Peyer's patch (tissue), 4 donors: ENCODE measurements around the gene KAZN. TPM values are rescaled to one million over a fixed set of nuclear protein-coding genes. Genes with fewer than 3 reads are reported as not detected.
A peak's percentile ranks its signal among the peaks of the same experiment; 100 is the strongest.

Source experiments
- DNase-seq, 3 donors: peaks; one replicate each; pipeline ENCODE4 v3.0.0-alpha.2; 2017 to 2019
- H3K27ac ChIP-seq, 4 donors: fragments of 200-600 bp; sonication (generic); one replicate each; pipeline ENCODE4 v1.5.1; 2016 to 2019
- H3K27me3 ChIP-seq, 2 donors: fragments of 200-600 bp; sonication (generic); one replicate each; pipeline ENCODE4 v1.5.1; 2019
- H3K36me3 ChIP-seq, 3 donors: fragments of 200-600 bp; sonication (generic); one replicate each; pipeline ENCODE4 v1.5.1; 2016 to 2019
- H3K4me1 ChIP-seq, 4 donors: fragments of 200-600 bp; sonication (generic); one replicate each; pipeline ENCODE4 v1.5.1; 2016 to 2019
- H3K4me3 ChIP-seq, 4 donors: fragments of 200-600 bp; sonication (generic); 1 replicate in 3 of 4; 2 replicates in 1 of 4; pipeline ENCODE4 v1.5.1; 2016 to 2019; ENCODE audit warnings: mild to moderate bottlenecking in 1 of 4
- H3K9me3 ChIP-seq, 4 donors: fragments of 200-600 bp; sonication (generic); one replicate each; pipeline ENCODE4 v1.5.1; 2016 to 2019; ENCODE audit warnings: mild to moderate bottlenecking in 1 of 4
- POLR2A ChIP-seq, 2 donors: fragments of 450-650 bp; IDR thresholded peaks; one replicate each; pipeline ENCODE4 v1.5.1; 2017; ENCODE audit warnings: antibody characterized with exemption in 2 of 2, mild to moderate bottlenecking in 2 of 2, moderate library complexity in 2 of 2
- total RNA-seq, 4 donors: library from RNA; depleted of rRNA; stranded (reverse); fragments of >200 nt; gene quantifications; one replicate each; pipeline ENCODE4 v1.1.0, GENCODE V29; 2016
- TF ChIP-seq, protein P1 (sequence below), 6 experiments: fragments of 450-650 bp in 4 of 6; fragments of 200-600 bp in 2 of 6; sonication (generic) in 1 of 6; IDR thresholded peaks; one replicate each; pipeline ENCODE4 v1.5.1; 2017 to 2019; ENCODE audit warnings: antibody characterized with exemption in 6 of 6, mild to moderate bottlenecking in 3 of 6, moderate library complexity in 1 of 6

The KAZN gene
- total RNA-seq, 4 donors from 2014 or later, result 14.9 to 25.5 (median 21.7) TPM

DNA sequence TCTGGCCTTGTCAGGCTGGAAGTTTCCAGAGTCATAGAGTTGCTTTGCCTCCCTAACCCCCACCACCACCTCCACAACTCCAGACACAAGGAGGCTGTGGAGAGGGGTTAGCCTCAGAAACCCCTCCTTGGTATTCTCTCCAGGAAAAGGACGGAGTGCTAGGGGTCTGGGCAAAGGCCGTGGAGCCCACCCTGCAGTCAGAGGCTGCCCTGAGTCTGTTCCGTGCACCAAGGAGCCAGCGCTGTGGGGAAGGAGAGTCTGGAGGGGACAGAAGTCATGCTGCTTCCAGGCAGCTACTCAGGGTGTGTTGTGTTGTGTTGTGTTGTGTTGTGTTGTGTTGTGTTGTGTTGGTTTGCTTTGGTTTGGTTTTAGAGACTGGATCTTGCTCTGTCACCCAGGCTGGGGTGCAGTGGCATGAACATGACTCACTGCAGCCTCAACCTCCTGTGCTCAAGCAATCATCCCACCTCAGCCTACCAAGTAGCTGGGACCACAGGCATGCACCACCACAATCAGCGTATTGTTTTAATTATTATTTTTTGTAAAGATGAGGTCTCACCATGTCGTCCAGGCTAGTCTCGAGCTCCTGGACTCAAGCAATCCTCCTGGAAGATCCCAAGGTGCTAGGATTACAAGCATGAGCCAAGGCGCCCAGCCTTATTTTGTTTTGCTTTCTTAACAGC lies 432.9 kb downstream of the KAZN start:
- peak in 1 of 3 donors; percentile 33 for DNase-seq
- Histone ChIP-seq H3K4me1 (peaks cover 0 to 2% (median 0%) of the 10 kb centered on the region in 4 donors), H3K27me3 (no peaks in the 10 kb centered on the region), H3K4me3 (no peak overlapping the region), H3K36me3 (no peaks in the 10 kb centered on the region), H3K27ac (no peak overlapping the region), H3K9me3 (no peaks in the 10 kb centered on the region)
- TF ChIP-seq, protein P1, sequence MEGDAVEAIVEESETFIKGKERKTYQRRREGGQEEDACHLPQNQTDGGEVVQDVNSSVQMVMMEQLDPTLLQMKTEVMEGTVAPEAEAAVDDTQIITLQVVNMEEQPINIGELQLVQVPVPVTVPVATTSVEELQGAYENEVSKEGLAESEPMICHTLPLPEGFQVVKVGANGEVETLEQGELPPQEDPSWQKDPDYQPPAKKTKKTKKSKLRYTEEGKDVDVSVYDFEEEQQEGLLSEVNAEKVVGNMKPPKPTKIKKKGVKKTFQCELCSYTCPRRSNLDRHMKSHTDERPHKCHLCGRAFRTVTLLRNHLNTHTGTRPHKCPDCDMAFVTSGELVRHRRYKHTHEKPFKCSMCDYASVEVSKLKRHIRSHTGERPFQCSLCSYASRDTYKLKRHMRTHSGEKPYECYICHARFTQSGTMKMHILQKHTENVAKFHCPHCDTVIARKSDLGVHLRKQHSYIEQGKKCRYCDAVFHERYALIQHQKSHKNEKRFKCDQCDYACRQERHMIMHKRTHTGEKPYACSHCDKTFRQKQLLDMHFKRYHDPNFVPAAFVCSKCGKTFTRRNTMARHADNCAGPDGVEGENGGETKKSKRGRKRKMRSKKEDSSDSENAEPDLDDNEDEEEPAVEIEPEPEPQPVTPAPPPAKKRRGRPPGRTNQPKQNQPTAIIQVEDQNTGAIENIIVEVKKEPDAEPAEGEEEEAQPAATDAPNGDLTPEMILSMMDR (IDR thresholded peaks at IDR 0.05), result no peak
- no peak for TF ChIP-seq POLR2A (IDR thresholded peaks at IDR 0.05)

DNA sequence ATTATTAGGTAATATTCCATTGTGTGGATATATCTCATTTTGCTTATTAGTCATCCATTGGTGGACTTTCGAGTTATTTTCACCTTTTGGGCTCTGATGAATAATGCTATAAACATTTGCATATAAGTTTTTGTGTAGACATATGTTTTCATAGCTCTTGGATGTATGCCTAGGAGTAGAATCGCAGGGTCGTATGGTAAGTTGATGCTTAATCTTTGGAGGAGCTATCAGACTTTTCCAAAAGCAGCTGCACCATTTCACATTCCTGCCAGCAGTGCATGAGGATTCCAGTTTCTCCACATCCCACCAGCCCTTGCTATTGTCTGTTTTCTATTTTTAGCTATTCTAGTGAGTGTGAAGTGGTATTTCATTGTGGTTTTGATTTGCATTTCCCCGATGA lies 434.8 kb downstream of the KAZN start:
- DNase-seq, result no peak
- no peak for TF ChIP-seq POLR2A (IDR thresholded peaks at IDR 0.05)
- TF ChIP-seq, protein P1 (IDR thresholded peaks at IDR 0.05), result no peak
- Histone ChIP-seq H3K4me3 (no peak overlapping the region), H3K27ac (no peak overlapping the region), H3K9me3 (no peaks in the 10 kb centered on the region), H3K4me1 (no peaks in the 10 kb centered on the region), H3K27me3 (no peaks in the 10 kb centered on the region), H3K36me3 (no peaks in the 10 kb centered on the region)

DNA sequence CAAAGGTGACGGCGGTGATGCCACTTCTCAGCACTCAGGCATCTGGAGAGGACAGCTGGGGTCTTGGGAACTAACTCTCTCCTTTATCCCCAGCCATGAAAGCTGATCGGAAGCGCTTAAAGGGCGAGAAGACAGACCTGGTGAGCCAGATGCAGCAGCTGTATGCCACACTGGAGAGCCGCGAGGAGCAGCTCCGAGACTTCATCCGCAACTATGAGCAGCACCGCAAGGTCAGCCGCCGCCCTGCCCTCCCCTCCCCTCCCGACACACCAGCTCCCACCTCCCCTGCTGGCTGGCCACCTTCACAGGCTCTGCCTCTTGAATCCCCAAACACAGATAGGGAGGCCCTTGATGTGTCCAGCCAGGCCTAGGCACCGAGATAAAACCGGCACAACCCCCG lies 436.2 kb downstream of the KAZN start:
- H3K4me3 ChIP-seq, result no peak overlapping the region
- no peaks in the 10 kb centered on the region for H3K9me3 ChIP-seq
- no peaks in the 10 kb centered on the region for H3K36me3 ChIP-seq
- no peak for DNase-seq
- H3K4me1 ChIP-seq, result no peaks in the 10 kb centered on the region
- TF ChIP-seq, protein P1 (IDR thresholded peaks at IDR 0.05), result no peak
- TF ChIP-seq POLR2A (IDR thresholded peaks at IDR 0.05), result no peak
- H3K27me3 ChIP-seq, result no peaks in the 10 kb centered on the region
- H3K27ac ChIP-seq, result no peak overlapping the region

- no peaks in the 10 kb centered on the region for H3K27me3 ChIP-seq
- H3K36me3 ChIP-seq, result no peaks in the 10 kb centered on the region
- no peaks in the 10 kb centered on the region for H3K4me1 ChIP-seq
- TF ChIP-seq, protein P1 (IDR thresholded peaks at IDR 0.05), result no peak
- no peak for TF ChIP-seq POLR2A (IDR thresholded peaks at IDR 0.05)
- DNase-seq, result no peak
- H3K9me3 ChIP-seq, result no peaks in the 10 kb centered on the region
- H3K4me3 ChIP-seq, result no peak overlapping the region
- H3K27ac ChIP-seq, result no peak overlapping the region
These were observed 436.8 kb downstream of the KAZN start for GRCh38 chr1:15035236-15035635.

GRCh38 chr1:15036101-15036500 lies 437.6 kb downstream of the KAZN start:
- Histone ChIP-seq H3K27ac (no peak overlapping the region), H3K36me3 (no peaks in the 10 kb centered on the region), H3K4me1 (no peaks in the 10 kb centered on the region), H3K4me3 (no peak overlapping the region), H3K27me3 (no peaks in the 10 kb centered on the region), H3K9me3 (no peaks in the 10 kb centered on the region)
- TF ChIP-seq POLR2A (IDR thresholded peaks at IDR 0.05), result no peak
- TF ChIP-seq, protein P1 (IDR thresholded peaks at IDR 0.05), result no peak
- no peak for DNase-seq
